GM21381 (cell line): ENCODE measurements around the gene GCM1.
"Not testable (repeated sequence)": the region's sequence is repeated elsewhere in the genome, so short reads cannot be mapped to it uniquely, and the experiment has no call there.

ENCODE experiments used
- ATAC-seq: cut with Tn5 transposase; IDR thresholded peaks from one replicate; pipeline ENCODE4 v1.9.1; 2021; ENCODE audit warnings: mild to moderate bottlenecking, moderate library complexity; ENCODE audit not compliant: unreplicated experiment

GCM1 gene

DNA sequence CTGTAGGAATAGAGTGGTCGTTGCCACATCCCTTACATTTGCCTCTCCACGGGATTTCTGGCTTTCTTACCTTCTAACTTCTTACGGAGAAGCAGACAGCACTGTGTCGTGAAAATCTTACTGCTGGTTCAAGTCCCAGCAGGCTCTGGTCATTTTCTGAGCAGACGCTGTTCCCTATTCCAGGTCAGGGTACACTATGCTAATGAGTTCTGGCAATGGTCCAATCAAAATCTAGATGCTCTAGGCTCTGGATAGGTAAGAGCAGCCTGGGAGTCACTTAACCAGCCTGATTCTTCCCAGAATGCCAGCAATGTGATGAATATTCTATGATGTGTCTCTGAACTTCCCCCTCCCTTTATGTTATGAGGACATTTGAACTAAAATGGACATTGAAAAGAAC is at the start of gene GCM1:
TSS of gene GCM1 (minus strand) at position 158 of the 400 bp plus-strand sequence. CDS start 3,209 bp downstream, outside the sequence.
- no peak for ATAC-seq

- no peak for ATAC-seq
These were observed 48.9 kb upstream of the GCM1 start for GRCh38 chr6:53197553-53197952.

DNA sequence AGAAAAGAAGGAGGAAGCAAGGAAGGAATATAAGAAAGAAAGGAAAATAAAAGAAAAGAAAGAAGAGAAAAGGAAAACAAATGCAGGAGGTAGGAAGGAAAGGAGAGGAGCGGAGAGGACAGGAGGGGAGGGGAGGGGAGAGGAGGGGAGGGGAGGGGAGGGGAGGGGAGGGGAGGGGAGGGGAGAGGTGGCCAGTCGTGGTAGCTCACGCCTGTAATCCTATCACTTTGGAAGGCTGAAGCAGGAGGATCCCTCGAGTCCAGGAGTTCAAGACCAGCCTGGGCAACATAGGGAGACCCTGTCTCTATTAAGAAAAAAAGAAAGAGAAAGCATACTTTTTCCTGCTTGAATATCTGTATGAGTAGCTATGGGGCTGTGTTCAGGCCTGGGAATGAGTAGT is 46.4 kb upstream of the GCM1 start:
- ATAC-seq: no peak

DNA sequence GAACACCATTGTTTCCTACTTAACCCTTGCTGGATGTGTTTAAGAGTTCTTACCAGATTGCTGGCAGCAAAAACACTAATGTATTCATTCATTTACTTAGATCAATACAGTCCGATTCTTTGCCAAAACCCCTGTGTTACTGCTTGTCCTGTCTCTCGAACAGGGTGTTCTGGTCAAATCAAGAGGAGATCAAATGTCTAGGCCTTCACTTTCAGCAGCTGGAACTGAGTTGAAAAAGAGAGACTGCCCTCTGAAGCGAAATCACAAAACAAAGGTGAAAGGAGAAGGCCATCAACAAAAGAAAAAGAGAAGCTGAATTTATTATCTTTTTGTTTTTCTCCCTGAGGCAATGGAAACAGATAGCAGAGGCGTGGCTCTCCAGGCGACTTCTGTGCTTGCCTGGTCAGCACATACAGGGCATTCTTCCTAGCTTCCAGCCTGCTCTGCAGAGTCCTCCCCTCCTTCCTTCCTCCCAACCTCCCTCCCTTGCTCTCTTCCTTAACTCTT is 44.1 kb upstream of the GCM1 start:
- ATAC-seq: no peak

DNA sequence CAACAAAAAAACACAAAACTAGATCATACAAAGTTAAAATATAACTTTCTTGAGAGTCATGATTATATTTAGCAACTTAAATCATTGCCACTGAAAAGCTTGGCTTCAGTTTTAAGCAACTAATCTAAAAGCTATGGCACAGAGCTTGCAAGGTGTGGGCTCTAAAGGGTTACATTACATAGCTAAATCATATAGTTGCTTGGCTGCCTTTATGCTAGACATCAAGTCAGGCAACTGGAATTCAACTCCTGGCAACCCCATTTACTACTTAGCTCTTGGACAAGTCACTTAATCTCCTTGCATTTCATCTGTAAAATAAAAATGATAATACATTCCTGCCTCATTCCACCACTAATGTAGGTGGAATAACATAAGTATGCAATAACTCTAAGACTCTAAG is 40.9 kb upstream of the GCM1 start:
- ATAC-seq: no peak

DNA sequence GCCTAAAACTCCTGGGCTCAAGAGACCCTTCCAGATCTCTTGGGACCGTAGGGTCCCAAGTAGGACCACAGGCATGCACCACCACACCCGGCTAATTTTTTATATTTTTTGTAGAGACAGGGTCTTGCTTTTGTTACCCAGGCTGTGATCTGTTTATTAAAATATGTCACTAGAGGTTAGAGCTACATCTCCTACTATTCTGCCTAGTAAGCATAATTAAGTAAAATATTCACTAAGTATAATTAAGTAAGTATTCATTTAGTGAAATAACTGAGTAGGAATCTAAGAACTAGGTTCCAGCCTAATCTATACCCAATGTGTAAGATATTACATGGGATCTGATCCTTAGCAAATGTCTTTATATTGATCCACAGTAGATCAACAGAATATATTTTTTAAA is 40.2 kb upstream of the GCM1 start:
- no peak for ATAC-seq

- ATAC-seq: no peak
These were observed 32.0 kb upstream of the GCM1 start for GRCh38 chr6:53180678-53181077.

GRCh38 chr6:53179961-53180651 is 31.5 kb upstream of the GCM1 start:
- no peak for ATAC-seq

GRCh38 chr6:53178837-53179432 is 30.3 kb upstream of the GCM1 start:
- ATAC-seq: no peak

DNA sequence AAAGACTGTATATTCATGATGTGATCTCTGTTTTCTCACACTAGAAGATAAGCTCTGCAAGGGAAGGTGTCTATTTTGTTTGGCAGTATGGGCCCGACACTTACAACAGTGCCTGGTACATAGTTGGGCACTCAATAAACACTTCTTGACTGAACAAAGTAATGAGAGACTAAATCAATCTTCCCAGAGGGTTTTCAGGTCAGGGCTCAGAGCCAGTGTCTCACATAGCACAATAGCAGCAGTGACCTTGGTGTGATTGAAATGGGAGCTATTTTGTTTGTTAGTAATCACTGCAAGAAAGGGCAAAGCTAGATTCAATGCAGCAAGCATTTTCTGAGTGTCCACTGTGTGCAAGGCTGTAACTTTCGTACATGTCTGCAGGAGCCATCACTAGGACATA is 26.4 kb upstream of the GCM1 start:
- ATAC-seq: no peak

GRCh38 chr6:53172468-53172803 is 23.8 kb upstream of the GCM1 start:
- ATAC-seq: no peak

GRCh38 chr6:53171605-53172467 is 23.2 kb upstream of the GCM1 start:
- ATAC-seq: peak; percentile 94

GRCh38 chr6:53168516-53169267 is 20.1 kb upstream of the GCM1 start:
- ATAC-seq: no peak

- no peak for ATAC-seq
These were observed 16.7 kb upstream of the GCM1 start for GRCh38 chr6:53165293-53165692.

GRCh38 chr6:53162606-53163005 is 14.0 kb upstream of the GCM1 start:
- no peak for ATAC-seq

DNA sequence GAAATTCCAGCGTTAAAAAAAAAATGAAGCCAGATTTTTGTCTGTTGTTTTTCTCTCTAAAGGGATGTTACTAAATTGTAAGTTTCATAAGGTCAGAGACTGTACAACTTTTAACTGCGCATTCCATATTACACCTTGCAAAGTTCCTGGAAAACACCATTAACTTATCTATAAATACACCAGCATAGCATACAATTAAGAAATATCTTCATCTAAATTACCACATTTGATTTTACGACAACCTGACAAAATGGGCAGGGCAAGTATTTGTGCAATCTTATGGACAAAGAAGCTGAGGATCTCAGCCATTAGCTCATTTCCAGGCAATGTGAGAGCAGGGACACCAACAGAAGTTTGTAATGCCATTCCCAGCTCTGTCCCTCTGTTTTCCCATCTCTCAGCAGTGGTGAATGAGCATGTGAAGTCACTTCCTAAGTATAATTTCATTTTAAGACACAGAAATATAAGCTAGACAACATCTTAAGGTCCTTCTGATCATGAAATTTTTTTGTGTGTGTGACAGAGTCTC is 12.9 kb upstream of the GCM1 start:
- ATAC-seq: no peak

DNA sequence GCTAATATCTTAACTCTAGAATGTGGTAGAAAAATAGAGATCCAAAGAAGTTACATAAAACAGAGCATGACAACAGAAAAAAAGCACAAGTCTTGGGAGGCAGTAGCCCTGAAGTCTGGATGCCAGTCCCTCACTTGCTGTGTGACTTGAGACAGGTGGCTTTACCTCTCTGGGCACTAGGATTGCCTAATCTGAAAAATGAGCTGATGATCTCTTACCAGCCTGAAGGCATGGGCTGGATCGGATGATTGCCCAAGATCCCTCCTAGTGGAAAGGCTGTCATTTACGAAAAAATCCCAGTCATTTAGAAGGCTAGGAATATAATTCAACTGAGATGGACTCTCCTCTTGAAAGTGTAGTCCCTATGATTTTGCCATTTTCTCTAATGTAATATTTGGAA is 10.9 kb upstream of the GCM1 start:
- ATAC-seq: no peak

DNA sequence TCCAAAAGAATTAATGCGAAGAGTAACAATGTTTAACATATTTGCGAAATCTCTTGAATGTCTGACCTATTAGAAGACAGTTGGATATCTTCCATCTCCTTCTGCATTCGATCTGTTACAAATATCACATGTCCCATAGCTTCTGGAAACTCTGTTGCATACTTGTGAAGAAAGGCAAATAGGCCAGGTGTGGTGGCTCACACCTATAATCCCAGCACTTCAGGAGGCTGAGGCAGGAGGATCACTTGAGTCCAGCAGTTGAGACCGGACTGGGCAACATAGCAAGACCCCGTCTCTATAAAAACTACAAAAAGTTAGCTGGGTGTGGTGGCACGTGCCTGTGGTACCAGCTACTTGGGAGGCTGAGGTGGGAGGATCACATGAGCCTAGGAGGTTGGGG is 9.4 kb upstream of the GCM1 start:
- not testable (repeated sequence) for ATAC-seq

DNA sequence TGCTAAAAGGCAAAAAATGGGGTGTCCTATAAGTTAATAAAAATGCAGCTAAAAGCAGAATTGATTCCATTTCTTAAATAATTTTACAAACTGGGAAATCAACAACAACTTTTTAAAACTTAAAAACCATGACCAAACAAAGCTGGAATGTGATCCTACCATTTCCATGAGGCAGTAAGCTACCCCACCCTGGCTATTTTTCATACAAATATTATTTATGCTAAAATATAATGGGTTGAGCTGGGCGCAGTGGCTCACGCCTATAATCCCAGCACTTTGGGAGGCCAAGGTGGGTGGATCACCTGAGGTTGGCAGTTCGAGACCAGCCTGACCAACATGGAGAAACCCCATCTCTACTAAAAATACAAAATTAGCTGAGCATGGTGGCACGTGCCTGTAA is 6.6 kb upstream of the GCM1 start:
- not testable (repeated sequence) for ATAC-seq

DNA sequence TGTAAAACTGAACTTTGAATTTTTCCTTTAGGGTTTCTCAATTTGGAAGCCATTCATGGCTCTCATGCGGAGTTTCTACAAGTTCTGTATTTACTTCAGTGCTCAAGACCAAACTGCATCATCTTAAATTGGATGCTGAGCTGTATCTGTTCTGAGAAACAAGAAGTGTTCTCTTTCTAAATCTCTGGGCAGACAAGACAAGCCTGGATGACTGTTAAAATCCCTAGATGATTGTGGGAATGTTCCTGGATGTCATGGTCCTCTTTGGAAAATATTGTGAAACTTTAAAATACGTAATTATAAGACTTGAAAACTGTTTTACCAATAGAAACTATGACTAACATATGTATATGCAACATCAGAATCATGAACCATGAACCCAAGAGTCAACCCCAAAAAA is 6.2 kb upstream of the GCM1 start:
- no peak for ATAC-seq

DNA sequence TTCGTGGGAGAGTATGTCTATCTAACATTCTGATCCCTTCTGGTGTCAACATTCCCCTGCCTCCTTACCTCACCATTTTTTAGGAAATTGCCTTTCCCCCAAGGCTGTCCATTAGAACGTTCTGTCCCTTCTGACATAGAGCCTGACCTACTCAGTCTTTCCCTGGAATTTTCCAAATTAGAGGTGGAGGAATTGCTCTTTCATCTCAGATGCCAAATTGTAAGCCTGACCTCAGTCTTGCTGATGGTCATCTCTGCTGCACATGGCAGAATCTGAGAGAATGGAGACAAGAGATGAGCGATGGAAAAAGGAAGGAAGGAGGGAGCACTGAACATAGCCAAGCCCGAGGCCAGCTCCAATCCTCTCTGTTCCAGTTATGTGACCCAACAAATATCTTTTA is 5.4 kb upstream of the GCM1 start:
- no peak for ATAC-seq
